Endometrial microvascular endothelial cells (primary cell): ENCODE results near the gene KDM4B. TPM values are rescaled to one million over a fixed set of nuclear protein-coding genes. Genes with fewer than 3 reads are reported as not detected.

Source experiments
- in situ Hi-C: cut with HindIII; loops from 2 replicates; pipeline ENCODE4 v1.10.0; 2017; ENCODE audit warnings: low sequenced_read_pairs, low pct_unique_long_range_greater_than_20kb; ENCODE audit errors: inconsistent ontology term
- total RNA-seq: library from RNA; depleted of rRNA; stranded (reverse); fragments of >200 nt; gene quantifications from one replicate; pipeline ENCODE4 v1.2.3, GENCODE V29; 2015; ENCODE audit errors: inconsistent ontology term

Gene KDM4B
- total RNA-seq, 1 donor from 2014 or later, result 12.5 TPM

- in situ Hi-C loops, result no loop called here
Observed at GRCh38 chr19:5091684-5092480, 123.0 kb downstream of the KDM4B start.

- in situ Hi-C loops, result no loop called here
Observed at GRCh38 chr19:5092481-5092843, 123.5 kb downstream of the KDM4B start.

- in situ Hi-C loops, result no loop called here
Observed at GRCh38 chr19:5093297-5093928, 124.5 kb downstream of the KDM4B start.

- in situ Hi-C loops, result no loop called here
Observed at GRCh38 chr19:5093948-5094718, 125.2 kb downstream of the KDM4B start.

- in situ Hi-C loops, result no loop called here
Observed at GRCh38 chr19:5094768-5095567, 126.1 kb downstream of the KDM4B start.

- in situ Hi-C loops, result no loop called here
Observed at GRCh38 chr19:5095568-5095850, 126.6 kb downstream of the KDM4B start.

GRCh38 chr19:5096536-5096935 lies 127.6 kb downstream of the KDM4B start:
- in situ Hi-C loops, result no loop called here

- in situ Hi-C loops, result no loop called here
Observed at GRCh38 chr19:5097331-5097930, 128.5 kb downstream of the KDM4B start.

GRCh38 chr19:5097959-5098623 lies 129.2 kb downstream of the KDM4B start:
- in situ Hi-C loops, result no loop called here

- in situ Hi-C loops, result no loop called here
Observed at GRCh38 chr19:5098646-5099045, 129.7 kb downstream of the KDM4B start.

- in situ Hi-C loops, result no loop called here
Observed at GRCh38 chr19:5099701-5100221, 130.8 kb downstream of the KDM4B start.

- in situ Hi-C loops, result no loop called here
Observed at GRCh38 chr19:5101871-5102270, 133.0 kb downstream of the KDM4B start.

- in situ Hi-C loops, result no loop called here
Observed at GRCh38 chr19:5102520-5102919, 133.6 kb downstream of the KDM4B start.

- in situ Hi-C loops, result no loop called here
Observed at GRCh38 chr19:5103061-5103701, 134.3 kb downstream of the KDM4B start.

- in situ Hi-C loops, result no loop called here
Observed at GRCh38 chr19:5103812-5104410, 135.0 kb downstream of the KDM4B start.

GRCh38 chr19:5104871-5105351 lies 136.0 kb downstream of the KDM4B start:
- in situ Hi-C loops, result no loop called here

- in situ Hi-C loops, result no loop called here
Observed at GRCh38 chr19:5106191-5106726, 137.3 kb downstream of the KDM4B start.
